PFSK-1 (cell line): Measurements from ENCODE around the gene ULK4.

Experiments used
- POLR2AphosphoS5 ChIP-seq: IDR thresholded peaks from 2 replicates; pipeline ENCODE4 v1.6.1; 2012; ENCODE audit warnings: low read depth, mild to moderate bottlenecking, control low read depth, low read length, moderate library complexity
- SIN3A ChIP-seq: IDR thresholded peaks from 2 replicates; pipeline ENCODE4 v1.6.1; 2012; ENCODE audit warnings: mild to moderate bottlenecking, low read length, moderate library complexity, borderline replicate concordance; ENCODE audit not compliant: insufficient read depth
- TAF1 ChIP-seq: IDR thresholded peaks from 2 replicates; pipeline ENCODE4 v1.6.1; 2012; ENCODE audit warnings: low read length, control low read depth, borderline replicate concordance; ENCODE audit not compliant: insufficient read depth

GRCh38 chr3:41274944-41275668, 686.8 kb downstream of the ULK4 start:
- TF ChIP-seq TAF1, result no peak
- no peak for TF ChIP-seq POLR2AphosphoS5
- TF ChIP-seq SIN3A, result no peak
